ENCODE measurements around the gene CRIM1. TPM values are rescaled to one million over a fixed set of nuclear protein-coding genes. Genes with fewer than 3 reads are reported as not detected.
A peak's percentile ranks its signal among the peaks of the same experiment; 100 is the strongest.

Gene CRIM1
- total RNA-seq, 4 donors from 2014 or later = 16.4 to 107 (median 29.9) TPM

DNA sequence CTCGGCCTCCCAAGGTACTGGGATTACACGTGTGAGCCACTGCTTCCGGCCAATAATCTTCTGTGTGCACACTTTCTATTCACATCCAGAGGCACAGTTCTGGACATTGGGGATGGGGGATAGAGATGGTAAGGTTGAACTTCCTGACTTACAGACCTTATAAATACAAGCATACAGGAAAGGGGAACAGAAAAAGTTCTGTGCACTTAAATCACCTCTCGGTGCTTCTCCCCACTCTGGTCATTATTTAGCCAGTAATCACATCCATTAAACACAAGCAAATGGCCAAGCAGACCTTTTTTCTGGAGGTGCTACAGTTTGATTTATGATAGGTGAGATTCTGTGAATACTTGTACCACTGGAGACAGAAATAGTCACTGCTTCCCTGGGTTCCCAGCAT is 110.6 kb downstream of the CRIM1 start:
- no peak overlapping the region for H3K27ac ChIP-seq
- no peaks in the 10 kb centered on the region for H3K9me3 ChIP-seq
- WGBS, 2 donors = 89 to 97% methylated on average over 4 of the region's 4 CpGs
- DNase-seq = no peak
- H3K4me1 ChIP-seq = peaks cover 7 to 33% (median 12%) of the 10 kb centered on the region in 3 donors
- intact Hi-C loops (cut with DNase I) = no loop called here
- TF ChIP-seq CTCF (IDR thresholded peaks at IDR 0.05) (no peak), POLR2A (IDR thresholded peaks at IDR 0.05) (no peak)
- no peaks in the 10 kb centered on the region for H3K27me3 ChIP-seq
- peaks cover 0 to 26% (median 0%) of the 10 kb centered on the region in 3 donors for H3K36me3 ChIP-seq
- H3K4me3 ChIP-seq = no peak overlapping the region

GRCh38 chr2:36468463-36469105 is 113.0 kb downstream of the CRIM1 start:
- H3K4me1 ChIP-seq = peaks cover 0 to 13% (median 0%) of the 10 kb centered on the region in 3 donors
- WGBS, 2 donors = 75 to 77% methylated on average over 10 of the region's 10 CpGs
- no peak overlapping the region for H3K4me3 ChIP-seq
- intact Hi-C loops (cut with DNase I) = no loop called here
- DNase-seq = no peak
- peak overlapping the region in 2 of 4 donors; percentile 3 to 19 for H3K27ac ChIP-seq
- H3K36me3 ChIP-seq = peaks cover 0 to 38% (median 0%) of the 10 kb centered on the region in 3 donors
- TF ChIP-seq POLR2A (IDR thresholded peaks at IDR 0.05) (no peak), CTCF (IDR thresholded peaks at IDR 0.05) (no peak)
- no peaks in the 10 kb centered on the region for H3K27me3 ChIP-seq
- H3K9me3 ChIP-seq = no peaks in the 10 kb centered on the region

GRCh38 chr2:36469106-36469477 is 113.5 kb downstream of the CRIM1 start:
- intact Hi-C loops (cut with DNase I) = no loop called here
- peaks cover 0 to 13% (median 0%) of the 10 kb centered on the region in 3 donors for H3K4me1 ChIP-seq
- TF ChIP-seq CTCF (IDR thresholded peaks at IDR 0.05) (no peak), POLR2A (IDR thresholded peaks at IDR 0.05) (no peak)
- H3K36me3 ChIP-seq = peaks cover 0 to 40% (median 0%) of the 10 kb centered on the region in 3 donors
- no peak for DNase-seq
- peak overlapping the region in 3 of 4 donors; percentile 3 to 19 (median 15) for H3K27ac ChIP-seq
- no peaks in the 10 kb centered on the region for H3K27me3 ChIP-seq
- no peak overlapping the region for H3K4me3 ChIP-seq
- WGBS, 2 donors = 73 to 88% methylated on average over 1 of the region's 1 CpG
- H3K9me3 ChIP-seq = peaks cover 0 to 3% (median 1%) of the 10 kb centered on the region in 3 donors

GRCh38 chr2:36469710-36470109 is 114.1 kb downstream of the CRIM1 start:
- Histone ChIP-seq H3K4me3 (no peak overlapping the region), H3K4me1 (peaks cover 0 to 13% (median 0%) of the 10 kb centered on the region in 3 donors), H3K9me3 (peaks cover 0 to 9% (median 7%) of the 10 kb centered on the region in 3 donors), H3K36me3 (peaks cover 0 to 38% (median 0%) of the 10 kb centered on the region in 3 donors), H3K27ac (peak overlapping the region in 2 of 4 donors; percentile 15 to 17), H3K27me3 (no peaks in the 10 kb centered on the region)
- DNase-seq = no peak
- TF ChIP-seq POLR2A (IDR thresholded peaks at IDR 0.05) = no peak
- no peak for TF ChIP-seq CTCF (IDR thresholded peaks at IDR 0.05)
- 61 to 69% methylated on average over 3 of the region's 3 CpGs for whole genome bisulfite sequencing, 2 donors
- intact Hi-C loops (cut with DNase I) = no loop called here

DNA sequence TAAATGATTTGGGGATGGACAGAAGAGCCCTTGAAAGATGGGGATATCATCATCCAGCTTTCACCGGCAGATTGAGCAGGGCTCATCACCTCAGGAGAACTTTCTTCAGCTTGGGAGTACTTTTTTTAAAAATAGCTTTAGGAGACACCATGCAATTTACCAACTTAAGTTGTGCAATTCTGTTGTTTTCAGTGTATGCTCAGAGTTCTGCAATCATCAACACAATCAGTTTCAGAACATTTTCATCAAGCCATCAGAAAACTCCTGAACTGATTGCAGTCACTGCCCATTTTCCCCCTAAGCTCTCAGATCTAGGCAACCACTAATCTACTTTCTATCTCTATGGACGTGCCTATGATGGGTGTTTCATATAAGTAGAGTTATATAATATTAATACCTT is 117.7 kb downstream of the CRIM1 start:
- DNase-seq = no peak
- Histone ChIP-seq H3K4me1 (peaks cover 0 to 22% (median 10%) of the 10 kb centered on the region in 3 donors), H3K4me3 (no peak overlapping the region), H3K27me3 (no peaks in the 10 kb centered on the region), H3K36me3 (peaks cover 0 to 47% (median 0%) of the 10 kb centered on the region in 3 donors), H3K9me3 (peaks cover 0 to 25% (median 12%) of the 10 kb centered on the region in 3 donors), H3K27ac (no peak overlapping the region)
- TF ChIP-seq CTCF (IDR thresholded peaks at IDR 0.05) (no peak), POLR2A (IDR thresholded peaks at IDR 0.05) (no peak)
- 94% methylated on average over 2 of the region's 2 CpGs for WGBS, 2 donors
- intact Hi-C loops (cut with DNase I) = no loop called here
